Gastrocnemius medialis (tissue), 4 donors: Measurements from ENCODE around the gene SLC1A2. TPM values are rescaled to one million over a fixed set of nuclear protein-coding genes. Genes with fewer than 3 reads are reported as not detected.

Experiments
- ATAC-seq, 2 donors: fragments of 150-250 bp; one replicate each; pipeline ENCODE4 v1.9.1; 2016
- DNase-seq, 2 donors: peaks; one replicate each; pipeline ENCODE4 v3.0.0-alpha.2; 2019
- H3K27ac ChIP-seq, 4 donors: fragments of 200-600 bp; sonication (generic); 1 replicate in 1 of 4; 2 replicates in 3 of 4; pipeline ENCODE4 v1.5.1; 2016 to 2018; ENCODE audit warnings: mild to moderate bottlenecking in 2 of 4, moderate library complexity in 1 of 4
- H3K27me3 ChIP-seq, 3 donors: fragments of 200-600 bp; sonication (generic) in 2 of 3; 1 replicate in 1 of 3; 2 replicates in 2 of 3; pipeline versions ENCODE4 v1.5.1 to v1.6.0; 2016 to 2019; ENCODE audit warnings: mild to moderate bottlenecking in 1 of 3, moderate library complexity in 1 of 3
- H3K36me3 ChIP-seq, 2 donors: fragments of 200-600 bp; sonication (generic) in 1 of 2; one replicate each; pipeline ENCODE4 v1.5.1; 2017 to 2018
- H3K4me1 ChIP-seq, 2 donors: fragments of 200-600 bp; sonication (generic) in 1 of 2; one replicate each; pipeline ENCODE4 v1.5.1; 2016 to 2017; ENCODE audit warnings: mild to moderate bottlenecking in 2 of 2
- H3K4me3 ChIP-seq, 4 donors: fragments of 200-600 bp; sonication (generic) in 3 of 4; 1 replicate in 1 of 4; 2 replicates in 3 of 4; pipeline ENCODE4 v1.5.1; 2016 to 2019; ENCODE audit warnings: mild to moderate bottlenecking in 2 of 4
- H3K9me3 ChIP-seq, 3 donors: fragments of 200-600 bp; sonication (generic) in 2 of 3; 1 replicate in 1 of 3; 2 replicates in 2 of 3; pipeline ENCODE4 v1.5.1; 2016 to 2019
- CTCF ChIP-seq, 5 experiments: fragments of 450-650 bp in 3 of 5; fragments of 200-600 bp in 2 of 5; sonication (generic) in 2 of 5; IDR thresholded peaks in 4 of 5; conservative IDR thresholded peaks in 1 of 5; 1 replicate in 4 of 5; 2 replicates in 1 of 5; pipeline ENCODE4 v1.5.1; 2016 to 2019; ENCODE audit warnings: antibody characterized with exemption in 5 of 5, mild to moderate bottlenecking in 3 of 5, moderate library complexity in 3 of 5
- POLR2A ChIP-seq, 2 donors: fragments of 450-650 bp; IDR thresholded peaks; one replicate each; pipeline ENCODE4 v1.6.1; 2017; ENCODE audit warnings: antibody characterized with exemption in 2 of 2, mild to moderate bottlenecking in 2 of 2, moderate library complexity in 2 of 2
- in situ Hi-C, 4 donors: fragments of 200-750 bp; cut with MboI; loops; one replicate each; pipeline versions ENCODE4 v1.15.0 to v1.8.0; 2017; ENCODE audit warnings: low sequenced_read_pairs in 4 of 4
- intact Hi-C: fragments of 100-400 bp; cut with DNase I; formaldehyde crosslinking; loops from one replicate; pipeline ENCODE4 v1.15.1; 2023; ENCODE audit warnings: low total_unique reads
- total RNA-seq, 4 donors: library from RNA; depleted of rRNA; stranded (reverse); fragments of >200 nt; gene quantifications; one replicate each; pipeline versions ENCODE4 v1.1.0 to v1.2.3, GENCODE V29; 2016

Gene SLC1A2
- total RNA-seq, 4 donors from 2014 or later: 0.15 to 1.1 (median 0.52) TPM

GRCh38 chr11:35318977-35319925 is 100.1 kb downstream of the SLC1A2 start:
- Histone ChIP-seq H3K4me1 (peaks cover 0 to 17% of the 10 kb centered on the region in 2 donors), H3K27me3 (no peaks in the 10 kb centered on the region), H3K36me3 (no peaks in the 10 kb centered on the region), H3K27ac (no peak overlapping the region), H3K9me3 (no peaks in the 10 kb centered on the region), H3K4me3 (no peak overlapping the region)
- DNase-seq (no peak), ATAC-seq (no peak)
- in situ Hi-C loops: no loop called here
- intact Hi-C loops: no loop called here
- no peak for TF ChIP-seq CTCF (IDR thresholded peaks at IDR 0.05 in 4 of 5, conservative IDR thresholded peaks at IDR 0.05 in 1 of 5)
- no peak for TF ChIP-seq POLR2A (IDR thresholded peaks at IDR 0.05)

- Histone ChIP-seq H3K27ac (no peak overlapping the region), H3K9me3 (no peaks in the 10 kb centered on the region), H3K4me1 (peaks cover 0 to 24% of the 10 kb centered on the region in 2 donors), H3K27me3 (no peaks in the 10 kb centered on the region), H3K4me3 (no peak overlapping the region), H3K36me3 (no peaks in the 10 kb centered on the region)
- intact Hi-C loops: no loop called here
- no peak for ATAC-seq
- in situ Hi-C loops: no loop called here
- DNase-seq: no peak
- TF ChIP-seq POLR2A (IDR thresholded peaks at IDR 0.05) (no peak), CTCF (IDR thresholded peaks at IDR 0.05 in 4 of 5, conservative IDR thresholded peaks at IDR 0.05 in 1 of 5) (no peak)
These were observed 101.0 kb downstream of the SLC1A2 start for GRCh38 chr11:35318309-35318708.

- Histone ChIP-seq H3K4me3 (no peak overlapping the region), H3K27me3 (no peaks in the 10 kb centered on the region), H3K9me3 (no peaks in the 10 kb centered on the region), H3K4me1 (peaks cover 0 to 19% of the 10 kb centered on the region in 2 donors), H3K27ac (no peak overlapping the region), H3K36me3 (no peaks in the 10 kb centered on the region)
- intact Hi-C loops (no loop called here), in situ Hi-C loops (no loop called here)
- ATAC-seq (no peak), DNase-seq (no peak)
- no peak for TF ChIP-seq CTCF (IDR thresholded peaks at IDR 0.05 in 4 of 5, conservative IDR thresholded peaks at IDR 0.05 in 1 of 5)
- TF ChIP-seq POLR2A (IDR thresholded peaks at IDR 0.05): no peak
These were observed 102.1 kb downstream of the SLC1A2 start for GRCh38 chr11:35317253-35317652.

- H3K9me3 ChIP-seq: no peaks in the 10 kb centered on the region
- DNase-seq (no peak), ATAC-seq (no peak)
- no peak overlapping the region for H3K4me3 ChIP-seq
- peaks cover 0 to 14% of the 10 kb centered on the region in 2 donors for H3K4me1 ChIP-seq
- no peak for TF ChIP-seq CTCF (IDR thresholded peaks at IDR 0.05 in 4 of 5, conservative IDR thresholded peaks at IDR 0.05 in 1 of 5)
- no peak for TF ChIP-seq POLR2A (IDR thresholded peaks at IDR 0.05)
- in situ Hi-C loops (no loop called here), intact Hi-C loops (no loop called here)
- H3K27ac ChIP-seq: no peak overlapping the region
- H3K27me3 ChIP-seq: no peaks in the 10 kb centered on the region
- H3K36me3 ChIP-seq: no peaks in the 10 kb centered on the region
These were observed 103.2 kb downstream of the SLC1A2 start for GRCh38 chr11:35316161-35316560.
